Memory B cell (primary cell): ENCODE results near the gene GARNL3.

Experiments
- ATAC-seq: fragments of 150-1000 bp; cut with Tn5 transposase; 2 replicates; pipeline ENCODE4 v1.10.0; 2021; ENCODE audit warnings: low read depth, mild to moderate bottlenecking, moderate library complexity
- DNase-seq, 2 donors: peaks; one replicate each; pipeline ENCODE4 v3.0.0; 2022; ENCODE audit warnings: low spot score in 2 of 2
- H3K27ac Mint-ChIP-seq: one replicate; pipeline ENCODE4 v1.8.0; 2022; ENCODE audit warnings: mild to moderate bottlenecking, moderate library complexity, mixed read lengths
- H3K27me3 Mint-ChIP-seq: one replicate; pipeline ENCODE4 v1.8.0; 2022; ENCODE audit warnings: mixed read lengths
- H3K36me3 Mint-ChIP-seq: one replicate; pipeline ENCODE4 v1.8.0; 2022; ENCODE audit warnings: mild to moderate bottlenecking, mixed read lengths
- H3K4me1 Mint-ChIP-seq: one replicate; pipeline ENCODE4 v1.8.0; 2022; ENCODE audit warnings: mixed read lengths
- H3K4me3 Mint-ChIP-seq: one replicate; pipeline ENCODE4 v1.8.0; 2022; ENCODE audit warnings: mild to moderate bottlenecking, moderate library complexity, mixed read lengths
- H3K9me3 Mint-ChIP-seq: one replicate; pipeline ENCODE4 v1.8.0; 2022; ENCODE audit warnings: mixed read lengths

GARNL3 gene

GRCh38 chr9:127390248-127390545 lies 125.6 kb downstream of the GARNL3 start:
- ATAC-seq: no peak
- Mint-ChIP-seq H3K9me3 (no peaks in the 10 kb centered on the region), H3K4me3 (no peak overlapping the region), H3K27ac (no peak overlapping the region), H3K4me1 (peaks cover 8% of the 10 kb centered on the region), H3K36me3 (no peaks in the 10 kb centered on the region), H3K27me3 (peaks cover 9% of the 10 kb centered on the region)
- no peak for DNase-seq

GRCh38 chr9:127390563-127390962 lies 126.0 kb downstream of the GARNL3 start:
- no peak overlapping the region for H3K27ac Mint-ChIP-seq
- no peaks in the 10 kb centered on the region for H3K36me3 Mint-ChIP-seq
- peaks cover 9% of the 10 kb centered on the region for H3K27me3 Mint-ChIP-seq
- DNase-seq (no peak), ATAC-seq (no peak)
- peaks cover 9% of the 10 kb centered on the region for H3K4me1 Mint-ChIP-seq
- H3K4me3 Mint-ChIP-seq: no peak overlapping the region
- no peaks in the 10 kb centered on the region for H3K9me3 Mint-ChIP-seq

- no peak for ATAC-seq
- peaks cover 1% of the 10 kb centered on the region for H3K27me3 Mint-ChIP-seq
- no peaks in the 10 kb centered on the region for H3K9me3 Mint-ChIP-seq
These were observed 127.6 kb downstream of the GARNL3 start for GRCh38 chr9:127392166-127392565.

GRCh38 chr9:127392976-127393375 lies 128.4 kb downstream of the GARNL3 start:
- ATAC-seq (no peak), DNase-seq (no peak)
- peaks cover 1% of the 10 kb centered on the region for H3K27me3 Mint-ChIP-seq
- no peak overlapping the region for H3K4me3 Mint-ChIP-seq
- no peaks in the 10 kb centered on the region for H3K36me3 Mint-ChIP-seq
- H3K27ac Mint-ChIP-seq: no peak overlapping the region
- H3K9me3 Mint-ChIP-seq: no peaks in the 10 kb centered on the region
- peaks cover 13% of the 10 kb centered on the region for H3K4me1 Mint-ChIP-seq

More at GRCh38 chr9:127392166-127392565, 127.6 kb downstream of the GARNL3 start:
- Mint-ChIP-seq H3K27ac (no peak overlapping the region), H3K36me3 (no peaks in the 10 kb centered on the region), H3K4me1 (peaks cover 13% of the 10 kb centered on the region), H3K4me3 (no peak overlapping the region)
- no peak for DNase-seq

- Mint-ChIP-seq H3K36me3 (no peaks in the 10 kb centered on the region), H3K9me3 (no peaks in the 10 kb centered on the region), H3K27ac (no peak overlapping the region), H3K4me1 (peaks cover 10% of the 10 kb centered on the region), H3K4me3 (no peak overlapping the region), H3K27me3 (peaks cover 3% of the 10 kb centered on the region)
- no peak for ATAC-seq
- DNase-seq: no peak
These were observed 129.1 kb downstream of the GARNL3 start for GRCh38 chr9:127393645-127394044.

GRCh38 chr9:127395497-127396252 lies 131.1 kb downstream of the GARNL3 start:
- no peak for ATAC-seq
- peak overlapping the region; percentile 85 for H3K4me3 Mint-ChIP-seq
- no peak for DNase-seq
- H3K4me1 Mint-ChIP-seq: peaks cover 9% of the 10 kb centered on the region
- H3K9me3 Mint-ChIP-seq: no peaks in the 10 kb centered on the region
- peaks cover 3% of the 10 kb centered on the region for H3K27me3 Mint-ChIP-seq
- H3K27ac Mint-ChIP-seq: no peak overlapping the region
- no peaks in the 10 kb centered on the region for H3K36me3 Mint-ChIP-seq

- Mint-ChIP-seq H3K4me1 (peaks cover 9% of the 10 kb centered on the region), H3K27ac (no peak overlapping the region), H3K9me3 (no peaks in the 10 kb centered on the region), H3K36me3 (no peaks in the 10 kb centered on the region), H3K27me3 (peaks cover 3% of the 10 kb centered on the region), H3K4me3 (peak overlapping the region; percentile 85)
- no peak for ATAC-seq
- no peak for DNase-seq
These were observed 131.8 kb downstream of the GARNL3 start for GRCh38 chr9:127396253-127396807.

- H3K4me3 Mint-ChIP-seq: peak within 1 kb of the TSS; percentile 85
- H3K27me3 Mint-ChIP-seq: peaks cover 3% of the 10 kb centered on the region
- H3K9me3 Mint-ChIP-seq: no peaks in the 10 kb centered on the region
- DNase-seq: peak; percentile 90 to 99
- H3K27ac Mint-ChIP-seq: peak within 1 kb of the TSS; percentile 35
- peak; percentile 86 for ATAC-seq
- H3K4me1 Mint-ChIP-seq: peaks cover 9% of the 10 kb centered on the region
- peaks cover 2% of the 10 kb centered on the region for H3K36me3 Mint-ChIP-seq
These were observed 132.5 kb downstream of the GARNL3 start, which contains the start of gene SLC2A8 for GRCh38 chr9:127396808-127397645. Gene SLC2A8, plus strand, starts transcription at chr9:127397169. Its CDS starts 62 bp downstream, at chr9:127397231.

- peak overlapping the region; percentile 35 for H3K27ac Mint-ChIP-seq
- peaks cover 9% of the 10 kb centered on the region for H3K4me1 Mint-ChIP-seq
- peak overlapping the region; percentile 85 for H3K4me3 Mint-ChIP-seq
- DNase-seq (peak; percentile 32 to 47), ATAC-seq (no peak)
- H3K27me3 Mint-ChIP-seq: peaks cover 3% of the 10 kb centered on the region
- peaks cover 2% of the 10 kb centered on the region for H3K36me3 Mint-ChIP-seq
- H3K9me3 Mint-ChIP-seq: no peaks in the 10 kb centered on the region
These were observed 133.2 kb downstream of the GARNL3 start for GRCh38 chr9:127397646-127398274.

GRCh38 chr9:127398275-127398647 lies 133.7 kb downstream of the GARNL3 start:
- DNase-seq (no peak), ATAC-seq (no peak)
- Mint-ChIP-seq H3K9me3 (no peaks in the 10 kb centered on the region), H3K27me3 (peaks cover 3% of the 10 kb centered on the region), H3K4me1 (peaks cover 9% of the 10 kb centered on the region), H3K36me3 (peaks cover 2% of the 10 kb centered on the region), H3K4me3 (peak overlapping the region; percentile 85), H3K27ac (peak overlapping the region; percentile 35)

GRCh38 chr9:127398715-127399400 lies 134.3 kb downstream of the GARNL3 start:
- ATAC-seq: no peak

GRCh38 chr9:127399736-127400269 lies 135.2 kb downstream of the GARNL3 start:
- no peak for DNase-seq
- no peak overlapping the region for H3K4me3 Mint-ChIP-seq
- ATAC-seq: no peak
- H3K9me3 Mint-ChIP-seq: no peaks in the 10 kb centered on the region
- peaks cover 2% of the 10 kb centered on the region for H3K36me3 Mint-ChIP-seq
- no peak overlapping the region for H3K27ac Mint-ChIP-seq
- H3K4me1 Mint-ChIP-seq: peaks cover 9% of the 10 kb centered on the region
- H3K27me3 Mint-ChIP-seq: peaks cover 3% of the 10 kb centered on the region

More at GRCh38 chr9:127398715-127399400, 134.3 kb downstream of the GARNL3 start:
- H3K4me1 Mint-ChIP-seq: peaks cover 9% of the 10 kb centered on the region
- H3K4me3 Mint-ChIP-seq: peak overlapping the region; percentile 85
- H3K36me3 Mint-ChIP-seq: peaks cover 2% of the 10 kb centered on the region
- peaks cover 3% of the 10 kb centered on the region for H3K27me3 Mint-ChIP-seq
- H3K27ac Mint-ChIP-seq: no peak overlapping the region
- no peaks in the 10 kb centered on the region for H3K9me3 Mint-ChIP-seq
- no peak for DNase-seq

GRCh38 chr9:127402401-127403090 lies 138.0 kb downstream of the GARNL3 start:
- Mint-ChIP-seq H3K4me1 (peaks cover 4% of the 10 kb centered on the region), H3K9me3 (no peaks in the 10 kb centered on the region), H3K36me3 (peaks cover 4% of the 10 kb centered on the region), H3K4me3 (no peak overlapping the region), H3K27ac (no peak overlapping the region), H3K27me3 (peaks cover 1% of the 10 kb centered on the region)
- DNase-seq (no peak), ATAC-seq (no peak)
